ENCODE data around the gene ACHE.
A peak's percentile ranks its signal among the peaks of the same experiment; 100 is the strongest.

ACHE gene

DNA sequence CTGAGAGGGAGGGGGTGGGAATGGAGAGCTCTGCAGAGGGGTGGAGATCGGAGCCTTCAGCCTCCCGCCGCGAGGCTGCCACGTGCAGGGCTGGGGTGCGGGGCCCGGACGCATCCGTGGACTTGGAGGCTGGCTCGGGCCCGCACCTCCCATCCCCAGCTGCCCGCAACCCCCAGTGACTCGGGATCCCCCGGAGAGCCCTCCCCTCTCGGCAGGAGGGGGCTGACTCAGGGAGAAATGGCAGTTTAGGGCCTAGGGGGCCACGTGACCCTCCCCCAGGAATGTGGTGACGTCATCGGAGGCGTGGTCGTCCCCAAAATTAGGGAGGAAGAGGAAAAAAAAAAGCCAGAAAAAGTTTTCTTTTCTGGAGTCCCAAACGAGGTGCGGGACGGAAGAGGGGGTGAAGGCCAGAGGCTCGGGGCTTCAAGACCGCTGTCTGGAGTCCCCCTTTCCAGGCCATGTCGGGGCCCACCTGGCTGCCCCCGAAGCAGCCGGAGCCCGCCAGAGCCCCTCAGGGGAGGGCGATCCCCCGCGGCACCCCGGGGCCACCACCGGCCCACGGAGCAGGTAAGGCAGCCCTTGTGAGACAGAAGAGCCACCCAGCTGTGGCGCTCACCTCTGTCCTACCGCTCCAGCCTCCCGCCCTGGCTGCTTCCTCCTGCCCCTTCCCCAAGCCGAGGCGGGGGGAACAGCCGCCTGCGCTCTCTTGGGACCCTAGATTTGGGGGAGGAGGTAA lies 28.5 kb downstream of the ACHE start, which contains the start of gene TRIP6:
Gene TRIP6, plus strand, starts transcription at position 348 of the 736 bp plus-strand sequence. Its CDS starts 111 bp downstream, at position 459.
- Histone ChIP-seq H3K4me1 (ENCODE audit: control insufficient read depth, insufficient read depth, low read length) (peaks cover 6% of the 10 kb centered on the region), H3K9me3 (ENCODE audit: control insufficient read depth, insufficient read depth, low read length) (no peaks in the 10 kb centered on the region), H3K27me3 (ENCODE audit: control insufficient read depth, insufficient read depth, low read length) (no peaks in the 10 kb centered on the region), H3K36me3 (ENCODE audit: control insufficient read depth, insufficient read depth, low read length) (peaks cover 46% of the 10 kb centered on the region), H3K27ac (ENCODE audit: low read depth, low read length) (peak within 1 kb of the TSS; percentile 96), H3K9ac (ENCODE audit: low read depth, low read length) (peak within 1 kb of the TSS; percentile 96), H3K4me3 (ENCODE audit: low read depth, low read length) (peak within 1 kb of the TSS; percentile 94)

DNA sequence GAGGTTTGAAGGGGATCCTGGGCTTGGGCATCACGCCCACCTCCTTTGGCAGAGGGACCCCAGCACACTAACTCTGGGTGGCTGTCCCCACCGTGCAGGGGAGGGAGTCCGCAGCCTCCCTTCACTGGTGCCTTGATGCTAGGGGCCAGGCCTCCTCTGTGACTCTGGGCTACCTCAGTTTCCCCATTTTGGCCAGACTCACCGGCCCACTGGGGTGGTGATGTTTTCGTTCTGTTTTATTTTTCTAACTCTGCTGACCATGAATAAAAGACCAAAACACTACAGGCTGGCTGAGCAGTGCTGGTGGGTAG lies 29.0 kb downstream of the ACHE start:
- Histone ChIP-seq H3K27ac (ENCODE audit: low read depth, low read length) (peak overlapping the region; percentile 96), H3K36me3 (ENCODE audit: control insufficient read depth, insufficient read depth, low read length) (peaks cover 42% of the 10 kb centered on the region), H3K9ac (ENCODE audit: low read depth, low read length) (peak overlapping the region; percentile 96), H3K27me3 (ENCODE audit: control insufficient read depth, insufficient read depth, low read length) (no peaks in the 10 kb centered on the region), H3K9me3 (ENCODE audit: control insufficient read depth, insufficient read depth, low read length) (no peaks in the 10 kb centered on the region), H3K4me1 (ENCODE audit: control insufficient read depth, insufficient read depth, low read length) (peaks cover 6% of the 10 kb centered on the region), H3K4me3 (ENCODE audit: low read depth, low read length) (peak overlapping the region; percentile 94)

DNA sequence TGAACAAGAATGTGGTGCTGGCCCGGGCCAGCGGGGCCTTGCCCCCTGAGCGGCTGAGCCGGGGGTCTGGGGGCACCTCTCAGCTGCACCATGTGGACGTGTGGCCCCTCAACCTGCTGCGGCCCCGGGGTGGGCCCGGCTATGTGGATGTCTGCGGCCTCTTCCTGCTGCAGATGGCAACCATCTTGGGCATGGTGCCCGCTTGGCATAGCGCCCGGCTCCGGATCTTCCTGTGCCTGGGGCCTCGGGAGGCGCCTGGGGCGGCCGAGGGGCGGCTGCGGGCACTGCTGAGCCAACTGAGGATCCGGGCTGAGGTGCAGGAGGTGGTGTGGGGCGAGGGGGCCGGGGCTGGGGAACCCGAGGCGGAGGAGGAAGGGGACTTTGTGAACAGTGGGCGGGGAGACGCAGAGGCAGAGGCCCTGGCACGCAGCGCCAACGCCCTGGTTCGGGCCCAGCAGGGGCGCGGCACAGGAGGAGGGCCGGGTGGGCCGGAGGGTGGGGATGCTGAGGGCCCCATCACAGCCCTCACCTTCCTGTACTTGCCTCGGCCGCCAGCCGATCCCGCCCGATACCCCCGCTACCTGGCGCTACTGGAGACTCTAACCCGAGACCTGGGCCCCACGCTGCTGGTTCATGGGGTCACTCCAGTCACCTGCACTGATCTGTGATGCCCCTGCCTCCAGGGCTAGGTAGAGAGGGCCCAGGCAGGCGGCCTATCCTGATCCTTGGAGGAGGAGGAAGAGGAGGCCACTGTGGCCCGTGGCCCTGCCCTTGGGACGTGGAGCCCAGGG lies 29.6 kb downstream of the ACHE start:
- Histone ChIP-seq H3K4me1 (ENCODE audit: control insufficient read depth, insufficient read depth, low read length) (peaks cover 6% of the 10 kb centered on the region), H3K27me3 (ENCODE audit: control insufficient read depth, insufficient read depth, low read length) (no peaks in the 10 kb centered on the region), H3K9me3 (ENCODE audit: control insufficient read depth, insufficient read depth, low read length) (no peaks in the 10 kb centered on the region), H3K4me3 (ENCODE audit: low read depth, low read length) (peak overlapping the region; percentile 94; the same call in 1 of the 2 replicates), H3K27ac (ENCODE audit: low read depth, low read length) (peak overlapping the region; percentile 96), H3K36me3 (ENCODE audit: control insufficient read depth, insufficient read depth, low read length) (peaks cover 42% of the 10 kb centered on the region), H3K9ac (ENCODE audit: low read depth, low read length) (peak overlapping the region; percentile 96)

DNA sequence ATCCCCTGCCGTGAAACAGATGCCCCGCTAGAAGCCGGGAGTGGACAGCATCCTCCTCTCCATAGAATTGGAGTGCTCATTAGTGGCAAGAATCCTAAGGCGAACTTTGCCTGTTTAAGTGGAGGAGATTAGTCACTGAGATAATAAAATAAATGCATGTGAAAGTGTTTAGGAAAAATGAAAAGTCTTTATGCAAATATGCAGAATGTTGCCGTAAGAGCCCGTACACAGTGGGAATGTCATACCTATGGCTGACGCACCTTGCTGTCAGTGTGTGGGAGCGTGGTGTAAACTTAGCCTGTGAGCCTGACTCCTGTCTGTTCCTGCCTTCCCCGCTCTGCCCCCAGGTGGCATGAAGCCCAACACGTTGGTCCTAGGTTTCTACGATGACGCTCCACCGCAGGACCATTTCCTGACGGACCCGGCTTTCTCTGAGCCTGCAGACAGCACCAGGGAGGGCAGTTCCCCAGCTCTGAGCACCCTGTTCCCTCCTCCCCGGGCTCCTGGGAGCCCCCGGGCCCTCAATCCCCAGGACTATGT lies 30.2 kb downstream of the ACHE start:
- Histone ChIP-seq H3K9ac (ENCODE audit: low read depth, low read length) (no peak overlapping the region), H3K4me3 (ENCODE audit: low read depth, low read length) (no peak overlapping the region), H3K27me3 (ENCODE audit: control insufficient read depth, insufficient read depth, low read length) (no peaks in the 10 kb centered on the region), H3K36me3 (ENCODE audit: control insufficient read depth, insufficient read depth, low read length) (peaks cover 42% of the 10 kb centered on the region), H3K9me3 (ENCODE audit: control insufficient read depth, insufficient read depth, low read length) (no peaks in the 10 kb centered on the region), H3K27ac (ENCODE audit: low read depth, low read length) (peak overlapping the region; percentile 45), H3K4me1 (ENCODE audit: control insufficient read depth, insufficient read depth, low read length) (peaks cover 6% of the 10 kb centered on the region)

DNA sequence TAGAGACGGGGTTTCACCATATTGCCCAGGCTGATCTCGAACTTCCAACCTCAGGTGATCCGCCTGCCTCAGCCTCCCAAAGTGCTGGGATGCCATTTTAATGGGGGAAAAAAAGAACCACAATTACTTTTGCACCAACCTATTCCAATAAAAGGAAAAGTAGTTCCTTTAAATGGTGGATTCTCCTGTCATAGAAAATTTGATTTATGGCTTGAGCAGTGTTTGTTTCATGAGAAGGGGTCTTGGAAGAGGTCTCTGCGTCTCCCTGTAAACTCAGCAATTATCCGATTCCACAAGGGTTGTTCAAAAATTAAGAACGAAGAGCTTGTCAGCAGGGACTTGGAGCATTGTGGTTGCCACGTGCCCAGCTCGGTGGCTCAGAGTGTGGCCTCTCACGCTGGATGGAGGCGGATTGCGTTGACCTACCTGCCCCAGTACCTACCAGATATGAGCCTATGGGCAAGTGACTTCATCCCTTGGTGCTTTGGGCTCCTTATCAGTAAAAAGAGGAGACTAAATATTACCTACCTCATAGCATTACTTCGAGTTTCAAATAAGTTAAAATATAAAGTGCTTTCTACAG lies 31.3 kb downstream of the ACHE start:
- Histone ChIP-seq H3K4me1 (ENCODE audit: control insufficient read depth, insufficient read depth, low read length) (peaks cover 6% of the 10 kb centered on the region), H3K9me3 (ENCODE audit: control insufficient read depth, insufficient read depth, low read length) (no peaks in the 10 kb centered on the region), H3K27me3 (ENCODE audit: control insufficient read depth, insufficient read depth, low read length) (no peaks in the 10 kb centered on the region), H3K9ac (ENCODE audit: low read depth, low read length) (no peak overlapping the region), H3K36me3 (ENCODE audit: control insufficient read depth, insufficient read depth, low read length) (peaks cover 41% of the 10 kb centered on the region), H3K4me3 (ENCODE audit: low read depth, low read length) (no peak overlapping the region), H3K27ac (ENCODE audit: low read depth, low read length) (no peak overlapping the region)

DNA sequence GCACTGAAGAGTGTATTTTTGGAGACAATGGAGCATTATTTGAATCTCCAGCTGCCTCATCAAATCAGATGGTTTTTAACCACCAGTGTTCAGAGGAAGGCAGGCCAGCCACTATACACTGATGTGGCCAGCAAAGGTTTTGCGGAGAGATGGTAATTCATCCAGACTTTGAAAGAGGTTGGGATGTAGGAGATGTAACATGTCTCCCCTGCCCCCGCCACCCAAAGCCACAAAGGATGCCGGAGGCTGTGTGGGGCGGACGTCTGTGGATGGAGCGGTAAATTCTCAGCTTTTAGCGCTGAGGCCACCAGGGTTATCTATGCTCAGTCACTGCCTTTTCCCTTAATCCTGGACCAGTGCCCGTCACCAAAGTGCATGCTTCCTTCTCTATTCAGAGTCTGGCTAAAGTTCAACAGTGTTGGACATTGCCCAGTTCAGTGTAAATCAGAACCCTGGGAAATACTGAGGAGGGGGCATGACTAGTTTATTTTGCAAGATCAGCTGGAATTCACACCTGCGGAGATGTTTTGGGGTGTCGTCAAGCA lies 32.2 kb downstream of the ACHE start:
- Histone ChIP-seq H3K4me3 (ENCODE audit: low read depth, low read length) (no peak overlapping the region), H3K9ac (ENCODE audit: low read depth, low read length) (no peak overlapping the region), H3K4me1 (ENCODE audit: control insufficient read depth, insufficient read depth, low read length) (peaks cover 6% of the 10 kb centered on the region), H3K9me3 (ENCODE audit: control insufficient read depth, insufficient read depth, low read length) (no peaks in the 10 kb centered on the region), H3K27me3 (ENCODE audit: control insufficient read depth, insufficient read depth, low read length) (no peaks in the 10 kb centered on the region), H3K36me3 (ENCODE audit: control insufficient read depth, insufficient read depth, low read length) (peaks cover 38% of the 10 kb centered on the region), H3K27ac (ENCODE audit: low read depth, low read length) (no peak overlapping the region)

DNA sequence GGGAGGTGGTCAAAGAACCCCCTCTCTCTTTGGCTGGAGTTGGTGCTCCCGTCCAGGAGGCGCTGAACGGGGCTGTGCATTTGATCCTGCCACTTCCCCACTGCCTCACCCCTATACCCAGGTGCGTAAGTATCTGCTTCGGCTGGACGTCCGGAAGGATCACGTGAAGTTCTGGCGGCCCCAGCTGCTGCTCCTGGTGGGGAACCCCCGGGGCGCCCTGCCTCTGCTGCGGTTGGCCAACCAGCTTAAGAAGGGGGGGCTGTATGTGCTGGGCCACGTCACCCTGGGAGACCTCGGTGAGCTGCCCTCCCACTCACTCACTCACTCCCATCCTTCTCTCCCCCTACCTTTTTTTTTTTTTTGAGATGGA lies 34.1 kb downstream of the ACHE start:
- H3K36me3 ChIP-seq (ENCODE audit: control insufficient read depth, insufficient read depth, low read length): peaks cover 38% of the 10 kb centered on the region
- no peaks in the 10 kb centered on the region for H3K27me3 ChIP-seq (ENCODE audit: control insufficient read depth, insufficient read depth, low read length)
- H3K4me3 ChIP-seq (ENCODE audit: low read depth, low read length): no peak overlapping the region
- H3K9ac ChIP-seq (ENCODE audit: low read depth, low read length): no peak overlapping the region
- no peak overlapping the region for H3K27ac ChIP-seq (ENCODE audit: low read depth, low read length)
- H3K4me1 ChIP-seq (ENCODE audit: control insufficient read depth, insufficient read depth, low read length): peaks cover 3% of the 10 kb centered on the region
- no peaks in the 10 kb centered on the region for H3K9me3 ChIP-seq (ENCODE audit: control insufficient read depth, insufficient read depth, low read length)

DNA sequence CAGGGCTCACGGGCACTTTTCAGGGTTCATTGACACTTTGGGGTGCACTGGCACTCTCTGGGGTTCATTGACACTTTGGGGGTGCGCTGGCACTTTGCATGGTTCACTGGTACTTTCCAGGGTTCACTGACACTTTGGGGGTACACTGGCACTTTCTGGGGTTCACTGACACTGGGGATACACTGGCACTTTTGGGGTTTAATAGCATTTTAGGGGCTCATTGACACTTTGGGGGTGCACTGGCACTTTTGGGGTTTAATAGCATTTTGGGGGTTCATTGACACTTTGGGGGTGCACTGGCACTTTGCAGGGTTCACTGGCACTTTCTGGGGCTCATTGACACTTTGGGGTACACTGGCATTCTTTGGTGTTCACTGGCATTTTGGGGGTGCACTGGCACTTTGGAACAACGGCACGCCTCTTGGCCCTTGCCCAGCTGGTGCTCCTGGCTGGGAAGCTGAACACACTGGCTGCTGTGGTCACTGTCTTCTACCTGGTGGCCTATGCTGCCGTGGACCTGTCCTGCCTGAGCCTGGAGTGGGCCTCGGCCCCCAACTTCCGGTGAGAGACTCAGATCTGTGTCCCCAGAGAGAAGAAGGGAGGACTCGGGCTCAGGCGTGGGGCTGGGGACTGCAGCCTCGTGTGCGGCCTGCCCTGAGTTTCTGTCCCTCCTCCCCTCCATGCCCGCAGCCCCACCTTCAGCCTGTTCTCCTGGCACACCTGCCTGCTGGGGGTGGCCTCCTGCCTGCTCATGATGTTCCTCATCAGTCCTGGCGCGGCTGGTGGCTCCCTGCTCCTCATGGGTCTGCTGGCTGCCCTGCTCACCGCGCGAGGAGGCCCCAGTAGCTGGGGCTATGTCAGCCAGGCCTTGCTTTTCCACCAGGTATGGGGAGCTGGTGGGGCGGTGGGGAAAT lies 34.7 kb downstream of the ACHE start:
- Histone ChIP-seq H3K9ac (ENCODE audit: low read depth, low read length) (no peak overlapping the region), H3K27ac (ENCODE audit: low read depth, low read length) (no peak overlapping the region), H3K9me3 (ENCODE audit: control insufficient read depth, insufficient read depth, low read length) (no peaks in the 10 kb centered on the region), H3K4me3 (ENCODE audit: low read depth, low read length) (no peak overlapping the region), H3K36me3 (ENCODE audit: control insufficient read depth, insufficient read depth, low read length) (peaks cover 38% of the 10 kb centered on the region), H3K4me1 (ENCODE audit: control insufficient read depth, insufficient read depth, low read length) (no peaks in the 10 kb centered on the region), H3K27me3 (ENCODE audit: control insufficient read depth, insufficient read depth, low read length) (no peaks in the 10 kb centered on the region)

DNA sequence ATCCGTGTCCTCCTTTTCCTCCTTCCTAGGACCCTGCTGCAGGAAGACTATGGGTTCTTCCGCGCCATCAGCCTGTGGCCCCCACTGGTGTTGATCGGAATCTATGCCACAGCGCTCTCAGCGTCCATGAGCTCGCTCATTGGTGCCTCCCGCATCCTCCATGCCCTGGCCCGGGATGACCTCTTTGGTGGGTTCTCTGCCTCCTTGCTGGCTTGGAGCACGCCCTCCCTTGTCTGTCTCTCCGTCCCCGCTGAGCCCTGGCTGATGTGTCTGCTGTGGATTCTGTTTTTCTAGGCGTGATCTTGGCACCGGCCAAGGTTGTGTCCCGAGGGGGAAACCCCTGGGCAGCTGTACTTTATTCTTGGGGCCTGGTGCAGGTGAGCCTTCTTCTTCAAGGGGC lies 35.8 kb downstream of the ACHE start:
- no peak overlapping the region for H3K4me3 ChIP-seq (ENCODE audit: low read depth, low read length)
- no peak overlapping the region for H3K9ac ChIP-seq (ENCODE audit: low read depth, low read length)
- H3K27me3 ChIP-seq (ENCODE audit: control insufficient read depth, insufficient read depth, low read length): no peaks in the 10 kb centered on the region
- H3K4me1 ChIP-seq (ENCODE audit: control insufficient read depth, insufficient read depth, low read length): no peaks in the 10 kb centered on the region
- peaks cover 41% of the 10 kb centered on the region for H3K36me3 ChIP-seq (ENCODE audit: control insufficient read depth, insufficient read depth, low read length)
- no peak overlapping the region for H3K27ac ChIP-seq (ENCODE audit: low read depth, low read length)
- no peaks in the 10 kb centered on the region for H3K9me3 ChIP-seq (ENCODE audit: control insufficient read depth, insufficient read depth, low read length)

DNA sequence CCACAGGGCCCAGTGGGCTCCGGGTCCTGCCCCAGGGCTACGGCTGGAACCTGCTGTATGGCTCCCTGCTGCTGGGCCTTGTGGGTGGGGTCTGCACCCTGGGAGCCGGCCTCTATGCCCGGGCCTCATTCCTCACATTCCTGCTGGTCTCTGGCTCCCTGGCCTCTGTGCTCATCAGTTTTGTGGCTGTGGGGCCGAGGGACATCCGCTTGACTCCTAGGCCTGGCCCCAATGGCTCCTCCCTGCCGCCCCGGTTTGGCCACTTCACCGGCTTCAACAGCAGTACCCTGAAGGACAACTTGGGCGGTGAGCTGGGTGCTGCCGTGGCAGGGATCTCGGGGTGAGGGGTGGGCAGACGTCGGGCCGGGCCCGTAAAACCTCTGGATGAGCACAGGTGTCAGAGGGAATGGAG lies 38.8 kb downstream of the ACHE start:
- Histone ChIP-seq H3K9me3 (ENCODE audit: control insufficient read depth, insufficient read depth, low read length) (no peaks in the 10 kb centered on the region), H3K36me3 (ENCODE audit: control insufficient read depth, insufficient read depth, low read length) (peaks cover 24% of the 10 kb centered on the region), H3K4me1 (ENCODE audit: control insufficient read depth, insufficient read depth, low read length) (no peaks in the 10 kb centered on the region)

More for the DNA sequence above, 38.8 kb downstream of the ACHE start:
- Histone ChIP-seq H3K27ac (ENCODE audit: low read depth, low read length) (no peak overlapping the region), H3K4me3 (ENCODE audit: low read depth, low read length) (no peak overlapping the region), H3K27me3 (ENCODE audit: control insufficient read depth, insufficient read depth, low read length) (no peaks in the 10 kb centered on the region), H3K9ac (ENCODE audit: low read depth, low read length) (no peak overlapping the region)
